Measurements from ENCODE around the gene CHRNA3. TPM values are rescaled to one million over a fixed set of nuclear protein-coding genes. Genes with fewer than 3 reads are reported as not detected.

CHRNA3 gene
- polyA plus RNA-seq, 1 donor (not counting 4 experiments of a cell fraction or from before 2014, with no cell fraction given) = not detected

GRCh38 chr15:78625606-78626280 is 4.9 kb upstream of the CHRNA3 start:
- Histone ChIP-seq H3K4me3 (ENCODE audit: control insufficient read depth in 2 of 3, extremely low read depth in 1 of 3, insufficient read depth in 2 of 3, low read depth in 1 of 3, low read length in 3 of 3) (no peak overlapping the region), H3K4me2 (ENCODE audit: control insufficient read depth, extremely low read depth, insufficient read depth, low read depth, low read length) (no peak overlapping the region), H3K9ac (ENCODE audit: control insufficient read depth, extremely low read depth, insufficient read depth, low read length) (no peak overlapping the region), H3K9me3 (ENCODE audit: control insufficient read depth, low read depth, low read length) (no peaks in the 10 kb centered on the region), H3K27ac (ENCODE audit: control insufficient read depth, insufficient read depth, low read length) (no peak overlapping the region), H4K20me1 (ENCODE audit: control insufficient read depth, extremely low read depth, insufficient read depth, low read length) (no peaks in the 10 kb centered on the region), H3K79me2 (ENCODE audit: control insufficient read depth, insufficient read depth, low read length) (no peaks in the 10 kb centered on the region), H3K27me3 (ENCODE audit: control insufficient read depth, extremely low read depth, insufficient read depth, low read length) (peaks cover 23% of the 10 kb centered on the region), H2AFZ (ENCODE audit: control insufficient read depth, low read length) (no peak overlapping the region), H3K9me1 (ENCODE audit: control insufficient read depth, extremely low read depth, insufficient read depth, low read length) (no peaks in the 10 kb centered on the region), H3K36me3 (ENCODE audit: control insufficient read depth in 2 of 2, extremely low read depth in 1 of 2, insufficient read depth in 2 of 2, low read length in 2 of 2) (no peaks in the 10 kb centered on the region), H3K4me1 (ENCODE audit: control insufficient read depth, extremely low read depth, insufficient read depth, low read length) (peaks cover 19% of the 10 kb centered on the region)
- FAIRE-seq (no peak), DNase-seq (ENCODE audit: low read depth, low spot score) (no peak)
- dilution Hi-C loops (cut with MboI; ENCODE audit: extremely low pct_ligation_motif_present, low sequenced_read_pairs) = no loop called here
- TF ChIP-seq EZH2 (IDR thresholded peaks at IDR 0.05; ENCODE audit: low read length) = no peak
- TF ChIP-seq, protein P1, sequence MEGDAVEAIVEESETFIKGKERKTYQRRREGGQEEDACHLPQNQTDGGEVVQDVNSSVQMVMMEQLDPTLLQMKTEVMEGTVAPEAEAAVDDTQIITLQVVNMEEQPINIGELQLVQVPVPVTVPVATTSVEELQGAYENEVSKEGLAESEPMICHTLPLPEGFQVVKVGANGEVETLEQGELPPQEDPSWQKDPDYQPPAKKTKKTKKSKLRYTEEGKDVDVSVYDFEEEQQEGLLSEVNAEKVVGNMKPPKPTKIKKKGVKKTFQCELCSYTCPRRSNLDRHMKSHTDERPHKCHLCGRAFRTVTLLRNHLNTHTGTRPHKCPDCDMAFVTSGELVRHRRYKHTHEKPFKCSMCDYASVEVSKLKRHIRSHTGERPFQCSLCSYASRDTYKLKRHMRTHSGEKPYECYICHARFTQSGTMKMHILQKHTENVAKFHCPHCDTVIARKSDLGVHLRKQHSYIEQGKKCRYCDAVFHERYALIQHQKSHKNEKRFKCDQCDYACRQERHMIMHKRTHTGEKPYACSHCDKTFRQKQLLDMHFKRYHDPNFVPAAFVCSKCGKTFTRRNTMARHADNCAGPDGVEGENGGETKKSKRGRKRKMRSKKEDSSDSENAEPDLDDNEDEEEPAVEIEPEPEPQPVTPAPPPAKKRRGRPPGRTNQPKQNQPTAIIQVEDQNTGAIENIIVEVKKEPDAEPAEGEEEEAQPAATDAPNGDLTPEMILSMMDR (optimal IDR thresholded peaks at IDR 0.05 in 1 of 3, IDR thresholded peaks at IDR 0.05 in 1 of 3, conservative IDR thresholded peaks at IDR 0.05 in 1 of 3; ENCODE audit: extremely low read depth in 1 of 3, insufficient read depth in 2 of 3, low read length in 3 of 3) = no peak

DNA sequence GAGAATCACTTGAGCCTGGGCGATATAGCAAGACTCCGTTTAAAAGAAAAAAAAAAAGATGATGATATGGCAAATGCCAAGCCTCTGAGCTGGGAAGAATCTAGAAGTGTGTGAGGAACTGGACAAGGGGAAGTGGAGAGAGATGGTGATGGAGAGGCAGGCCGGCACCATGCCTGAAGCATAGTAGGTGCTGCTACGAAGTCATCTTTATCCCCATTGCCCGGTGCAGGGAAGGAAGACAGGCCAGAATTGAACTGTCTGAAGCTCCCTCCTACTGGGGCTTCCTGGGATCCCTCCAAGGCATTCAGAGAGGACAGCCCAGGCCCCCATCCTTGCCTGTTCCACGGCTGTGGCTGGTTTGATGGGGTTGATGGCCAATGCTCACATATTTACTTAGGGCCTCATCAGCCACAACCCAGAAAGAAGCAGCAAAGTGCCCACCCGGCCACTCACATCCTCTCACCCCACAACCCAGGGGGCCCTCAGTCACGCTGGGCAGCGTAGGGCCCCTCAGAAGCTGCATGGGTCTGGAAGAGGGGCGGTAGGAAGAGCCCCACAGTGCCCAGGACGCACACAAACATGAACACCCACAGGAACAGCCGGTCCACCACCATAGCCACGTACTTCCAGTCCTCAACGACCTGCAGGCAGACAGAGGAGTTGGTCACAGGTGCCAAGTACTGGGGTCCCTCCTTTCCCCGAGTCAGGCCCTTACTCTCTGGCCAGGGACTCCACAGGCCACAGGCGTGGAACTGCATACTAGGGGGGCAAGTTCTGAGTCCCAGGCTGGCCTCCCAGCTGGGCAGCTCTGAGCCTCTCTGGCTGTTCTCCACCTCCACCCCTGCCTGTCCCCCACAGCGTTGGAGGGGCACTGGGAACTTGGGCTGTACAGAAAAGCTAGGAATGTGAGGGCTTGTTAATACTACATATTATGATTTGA is 4.1 kb upstream of the CHRNA3 start:
- Histone ChIP-seq H3K36me3 (ENCODE audit: control insufficient read depth in 2 of 2, extremely low read depth in 1 of 2, insufficient read depth in 2 of 2, low read length in 2 of 2) (no peaks in the 10 kb centered on the region), H2AFZ (ENCODE audit: control insufficient read depth, low read length) (no peak overlapping the region), H3K4me2 (ENCODE audit: control insufficient read depth, extremely low read depth, insufficient read depth, low read depth, low read length) (no peak overlapping the region), H3K27me3 (ENCODE audit: control insufficient read depth, extremely low read depth, insufficient read depth, low read length) (peaks cover 31% of the 10 kb centered on the region), H3K4me3 (ENCODE audit: control insufficient read depth in 2 of 3, extremely low read depth in 1 of 3, insufficient read depth in 2 of 3, low read depth in 1 of 3, low read length in 3 of 3) (no peak overlapping the region), H3K27ac (ENCODE audit: control insufficient read depth, insufficient read depth, low read length) (no peak overlapping the region), H3K4me1 (ENCODE audit: control insufficient read depth, extremely low read depth, insufficient read depth, low read length) (peaks cover 19% of the 10 kb centered on the region), H3K9ac (ENCODE audit: control insufficient read depth, extremely low read depth, insufficient read depth, low read length) (no peak overlapping the region), H3K9me3 (ENCODE audit: control insufficient read depth, low read depth, low read length) (no peaks in the 10 kb centered on the region), H3K9me1 (ENCODE audit: control insufficient read depth, extremely low read depth, insufficient read depth, low read length) (no peaks in the 10 kb centered on the region), H3K79me2 (ENCODE audit: control insufficient read depth, insufficient read depth, low read length) (no peaks in the 10 kb centered on the region), H4K20me1 (ENCODE audit: control insufficient read depth, extremely low read depth, insufficient read depth, low read length) (no peaks in the 10 kb centered on the region)
- DNase-seq (ENCODE audit: low read depth, low spot score) (no peak), FAIRE-seq (no peak)
- TF ChIP-seq EZH2 (IDR thresholded peaks at IDR 0.05; ENCODE audit: low read length) = no peak
- TF ChIP-seq, protein P1 (optimal IDR thresholded peaks at IDR 0.05 in 1 of 3, IDR thresholded peaks at IDR 0.05 in 1 of 3, conservative IDR thresholded peaks at IDR 0.05 in 1 of 3; ENCODE audit: extremely low read depth in 1 of 3, insufficient read depth in 2 of 3, low read length in 3 of 3) = no peak
- dilution Hi-C loops (cut with MboI; ENCODE audit: extremely low pct_ligation_motif_present, low sequenced_read_pairs) = no loop called here

All from keratinocyte (primary cell).